ENCODE results near the gene GNB1. TPM values are rescaled to one million over a fixed set of nuclear protein-coding genes. Genes with fewer than 3 reads are reported as not detected.
A peak's percentile ranks its signal among the peaks of the same experiment; 100 is the strongest.

Gene GNB1
- total RNA-seq, 3 donors from 2014 or later (not counting 1 experiment from before 2014, with no cell fraction given): 285 to 304 (median 289) TPM

DNA sequence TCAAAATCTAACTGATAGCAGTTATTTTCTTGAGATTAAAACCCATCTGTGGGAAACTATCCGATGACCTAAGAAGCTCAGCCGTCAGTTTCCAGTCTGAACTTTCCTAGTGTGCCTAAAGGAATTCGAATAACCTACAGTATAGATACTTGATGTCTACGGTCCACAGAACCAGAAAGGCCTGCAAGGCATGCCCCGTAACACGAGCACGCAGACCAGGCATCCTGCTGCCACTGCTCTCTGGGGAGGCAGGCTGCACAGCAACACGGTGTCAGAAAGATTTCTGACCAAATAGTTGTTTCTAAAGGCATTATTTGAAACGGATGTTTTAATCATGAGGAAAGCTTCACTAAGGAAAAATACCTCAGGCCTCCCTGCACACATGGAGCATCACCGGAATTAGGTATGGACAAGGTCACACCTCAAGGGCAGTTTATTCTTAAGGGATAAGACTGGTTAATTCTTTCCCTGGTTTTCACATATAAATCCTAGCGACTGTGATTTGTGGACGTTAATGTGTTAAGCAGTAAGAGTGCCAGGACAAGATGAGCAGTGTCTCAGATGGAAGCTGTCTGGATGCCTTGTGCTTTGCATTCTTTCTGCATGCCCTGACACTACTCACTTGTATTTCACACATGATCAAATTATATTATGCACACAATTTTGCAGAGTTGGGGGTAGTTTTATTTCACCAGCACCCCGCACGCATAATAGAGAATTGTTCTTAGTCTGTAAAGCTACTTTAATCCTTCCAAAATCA lies 63.6 kb downstream of the GNB1 start:
- H3K4me1 ChIP-seq (ENCODE audit: control insufficient read depth, insufficient read depth, low read length): no peaks in the 10 kb centered on the region
- Mint-ChIP-seq H3K27me3 (ENCODE audit: low read depth in 2 of 2) (no peaks in the 10 kb centered on the region), H3K4me1 (peaks cover 24 to 32% of the 10 kb centered on the region in 2 donors), H3K4me3 (no peak overlapping the region), H3K36me3 (no peaks in the 10 kb centered on the region), H3K27ac (peak overlapping the region; percentile 62 to 67), H3K9me3 (no peaks in the 10 kb centered on the region)
- DNase-seq: no peak
- H3K36me3 ChIP-seq (ENCODE audit: control insufficient read depth, insufficient read depth, low read length): peaks cover 25% of the 10 kb centered on the region
- H3K27me3 ChIP-seq (ENCODE audit: control insufficient read depth, insufficient read depth, low read length): no peaks in the 10 kb centered on the region
- WGBS (ENCODE audit: insufficient coverage): 88% methylated on average over 12 of the region's 14 CpGs
- no peak overlapping the region for H3K27ac ChIP-seq (ENCODE audit: low read length)
- H3K9me3 ChIP-seq (ENCODE audit: control insufficient read depth, insufficient read depth, low read length): no peaks in the 10 kb centered on the region
- intact Hi-C loops (cut with micrococcal nuclease): no loop called here
- TF ChIP-seq, protein P1, sequence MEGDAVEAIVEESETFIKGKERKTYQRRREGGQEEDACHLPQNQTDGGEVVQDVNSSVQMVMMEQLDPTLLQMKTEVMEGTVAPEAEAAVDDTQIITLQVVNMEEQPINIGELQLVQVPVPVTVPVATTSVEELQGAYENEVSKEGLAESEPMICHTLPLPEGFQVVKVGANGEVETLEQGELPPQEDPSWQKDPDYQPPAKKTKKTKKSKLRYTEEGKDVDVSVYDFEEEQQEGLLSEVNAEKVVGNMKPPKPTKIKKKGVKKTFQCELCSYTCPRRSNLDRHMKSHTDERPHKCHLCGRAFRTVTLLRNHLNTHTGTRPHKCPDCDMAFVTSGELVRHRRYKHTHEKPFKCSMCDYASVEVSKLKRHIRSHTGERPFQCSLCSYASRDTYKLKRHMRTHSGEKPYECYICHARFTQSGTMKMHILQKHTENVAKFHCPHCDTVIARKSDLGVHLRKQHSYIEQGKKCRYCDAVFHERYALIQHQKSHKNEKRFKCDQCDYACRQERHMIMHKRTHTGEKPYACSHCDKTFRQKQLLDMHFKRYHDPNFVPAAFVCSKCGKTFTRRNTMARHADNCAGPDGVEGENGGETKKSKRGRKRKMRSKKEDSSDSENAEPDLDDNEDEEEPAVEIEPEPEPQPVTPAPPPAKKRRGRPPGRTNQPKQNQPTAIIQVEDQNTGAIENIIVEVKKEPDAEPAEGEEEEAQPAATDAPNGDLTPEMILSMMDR (IDR thresholded peaks at IDR 0.05): no peak
- ATAC-seq: no peak
- no peak overlapping the region for H3K4me3 ChIP-seq (ENCODE audit: low read length)

DNA sequence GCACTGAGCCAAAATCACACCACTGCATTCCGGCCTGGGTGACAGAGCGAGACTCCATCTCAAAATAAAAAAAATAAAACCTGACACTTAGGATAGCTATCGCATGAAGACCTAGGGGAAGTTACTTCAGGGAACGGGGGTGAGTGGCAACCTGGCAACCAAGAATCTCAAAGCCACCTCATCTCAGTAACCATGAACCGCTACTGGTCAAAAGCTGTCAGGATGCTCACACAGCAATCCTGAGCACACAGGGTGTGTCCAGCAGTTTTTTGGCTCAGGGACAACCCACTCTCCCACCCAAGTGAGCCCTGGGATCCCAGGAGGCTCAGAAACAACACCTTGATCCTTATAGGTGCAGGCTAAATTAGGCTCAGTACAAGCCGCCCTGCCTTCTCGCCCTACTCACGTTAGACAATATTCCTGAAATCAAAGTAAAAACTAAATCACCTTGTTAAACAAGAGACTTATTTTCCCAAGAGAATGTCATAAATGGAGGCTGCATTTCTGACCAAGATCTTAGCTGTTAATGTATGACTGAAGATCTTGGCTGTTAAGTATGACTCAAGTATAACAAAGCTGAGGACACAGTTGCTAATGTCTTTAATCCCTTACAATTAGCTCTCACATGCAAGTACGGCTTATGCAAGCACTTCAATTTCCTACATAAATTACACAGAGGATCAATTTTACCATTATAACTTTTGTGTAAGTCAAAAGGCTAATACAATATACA lies 64.4 kb downstream of the GNB1 start:
- Histone ChIP-seq H3K4me3 (ENCODE audit: low read length) (no peak overlapping the region), H3K9me3 (ENCODE audit: control insufficient read depth, insufficient read depth, low read length) (no peaks in the 10 kb centered on the region), H3K36me3 (ENCODE audit: control insufficient read depth, insufficient read depth, low read length) (peaks cover 27% of the 10 kb centered on the region), H3K27me3 (ENCODE audit: control insufficient read depth, insufficient read depth, low read length) (no peaks in the 10 kb centered on the region), H3K4me1 (ENCODE audit: control insufficient read depth, insufficient read depth, low read length) (no peaks in the 10 kb centered on the region), H3K27ac (ENCODE audit: low read length) (no peak overlapping the region)
- Mint-ChIP-seq H3K4me1 (peaks cover 20 to 29% of the 10 kb centered on the region in 2 donors), H3K27ac (peak overlapping the region; percentile 53 to 62), H3K4me3 (no peak overlapping the region), H3K9me3 (no peaks in the 10 kb centered on the region), H3K36me3 (no peaks in the 10 kb centered on the region), H3K27me3 (ENCODE audit: low read depth in 2 of 2) (no peaks in the 10 kb centered on the region)
- WGBS (ENCODE audit: insufficient coverage): 93% methylated on average over 9 of the region's 9 CpGs
- DNase-seq (no peak), ATAC-seq (no peak)
- TF ChIP-seq, protein P1 (IDR thresholded peaks at IDR 0.05): no peak
- intact Hi-C loops (cut with micrococcal nuclease): no loop called here

DNA sequence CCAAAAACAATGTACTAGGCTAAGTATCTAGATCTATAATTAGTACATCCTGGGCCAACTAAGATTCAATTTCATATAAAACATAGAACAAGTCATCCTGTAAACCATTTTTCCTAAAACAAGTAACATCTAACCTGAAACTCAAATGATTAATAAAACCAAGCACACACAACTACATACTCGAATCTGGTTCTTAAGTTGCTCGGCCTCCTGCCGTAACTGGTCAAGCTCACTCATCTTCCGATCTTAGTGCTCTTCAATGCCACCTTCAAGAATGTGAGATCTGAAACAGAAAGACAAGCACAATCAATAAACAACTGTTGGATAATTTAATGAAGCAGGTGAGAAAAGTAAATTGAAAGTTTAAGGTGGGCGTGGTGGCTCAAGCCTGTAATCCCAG lies 65.7 kb downstream of the GNB1 start:
- H3K27me3 Mint-ChIP-seq (ENCODE audit: low read depth in 2 of 2): no peaks in the 10 kb centered on the region
- Histone ChIP-seq H3K27ac (ENCODE audit: low read length) (no peak overlapping the region), H3K9me3 (ENCODE audit: control insufficient read depth, insufficient read depth, low read length) (no peaks in the 10 kb centered on the region), H3K4me3 (ENCODE audit: low read length) (no peak overlapping the region), H3K27me3 (ENCODE audit: control insufficient read depth, insufficient read depth, low read length) (no peaks in the 10 kb centered on the region), H3K4me1 (ENCODE audit: control insufficient read depth, insufficient read depth, low read length) (no peaks in the 10 kb centered on the region), H3K36me3 (ENCODE audit: control insufficient read depth, insufficient read depth, low read length) (peaks cover 32% of the 10 kb centered on the region)
- H3K27ac Mint-ChIP-seq: peak overlapping the region; percentile 51 to 55
- TF ChIP-seq, protein P1 (IDR thresholded peaks at IDR 0.05): no peak
- intact Hi-C loops (cut with micrococcal nuclease): no loop called here
- no peak overlapping the region for H3K4me3 Mint-ChIP-seq
- peaks cover 20 to 29% of the 10 kb centered on the region in 2 donors for H3K4me1 Mint-ChIP-seq
- DNase-seq (no peak), ATAC-seq (no peak)
- H3K9me3 Mint-ChIP-seq: no peaks in the 10 kb centered on the region
- H3K36me3 Mint-ChIP-seq: no peaks in the 10 kb centered on the region
- WGBS (ENCODE audit: insufficient coverage): 96% methylated on average over 5 of the region's 5 CpGs

All from natural killer cell (primary cell).